ENCODE measurements around the gene DDHD1.
"Not testable (repeated sequence)": the region's sequence is repeated elsewhere in the genome, so short reads cannot be mapped to it uniquely, and the experiment has no call there.

The DDHD1 gene

DNA sequence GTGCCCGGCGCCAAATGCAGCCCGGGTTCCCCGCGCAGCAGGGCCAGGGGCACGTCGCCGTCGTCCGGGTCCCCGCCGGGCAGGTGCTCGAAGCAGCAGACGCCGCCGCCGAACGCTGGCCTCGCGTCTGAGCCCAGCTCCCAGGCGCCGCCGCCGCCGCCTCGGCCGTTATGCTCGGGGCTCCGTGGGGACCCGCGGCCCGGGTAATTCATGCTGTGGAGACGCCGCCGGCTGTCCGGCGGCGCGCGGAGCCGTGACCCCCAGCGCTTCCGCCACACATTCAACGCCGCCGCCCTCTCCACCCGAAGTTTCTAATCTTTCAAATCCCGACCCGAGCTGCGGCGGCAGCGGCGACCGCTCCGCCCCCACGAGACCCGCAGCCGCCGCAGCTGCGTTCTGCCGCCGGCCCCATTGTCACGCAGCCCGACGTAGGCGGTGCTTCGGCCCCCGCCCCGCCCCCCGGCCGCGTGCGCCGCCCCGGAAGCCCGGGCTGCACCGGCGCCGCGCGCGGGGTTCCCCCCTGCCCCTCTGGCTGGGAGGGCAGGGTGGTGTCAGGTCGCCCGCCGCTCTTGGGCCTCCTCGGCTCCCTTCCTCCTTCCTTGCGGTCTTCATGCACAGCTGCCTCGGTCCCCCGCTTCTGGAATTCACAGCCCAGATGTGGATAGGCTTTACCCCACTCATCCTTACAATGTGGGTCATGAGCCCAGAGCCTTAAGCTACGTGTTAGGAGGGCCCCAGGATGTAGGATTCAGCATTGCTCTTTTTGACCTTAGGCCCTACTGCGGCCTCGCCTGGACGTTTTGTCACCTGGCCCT lies at the start of gene DDHD1:
TSS of gene DDHD1 (minus strand) at position 437 of the 815 bp plus-strand sequence. CDS start at position 212, 225 bp downstream.
- DNase-seq, result peak; percentile 49

GRCh38 chr14:53195949-53196348 lies 42.8 kb upstream of the DDHD1 start:
- DNase-seq, result no peak

GRCh38 chr14:53193193-53193592 lies 40.1 kb upstream of the DDHD1 start:
- no peak for DNase-seq

DNA sequence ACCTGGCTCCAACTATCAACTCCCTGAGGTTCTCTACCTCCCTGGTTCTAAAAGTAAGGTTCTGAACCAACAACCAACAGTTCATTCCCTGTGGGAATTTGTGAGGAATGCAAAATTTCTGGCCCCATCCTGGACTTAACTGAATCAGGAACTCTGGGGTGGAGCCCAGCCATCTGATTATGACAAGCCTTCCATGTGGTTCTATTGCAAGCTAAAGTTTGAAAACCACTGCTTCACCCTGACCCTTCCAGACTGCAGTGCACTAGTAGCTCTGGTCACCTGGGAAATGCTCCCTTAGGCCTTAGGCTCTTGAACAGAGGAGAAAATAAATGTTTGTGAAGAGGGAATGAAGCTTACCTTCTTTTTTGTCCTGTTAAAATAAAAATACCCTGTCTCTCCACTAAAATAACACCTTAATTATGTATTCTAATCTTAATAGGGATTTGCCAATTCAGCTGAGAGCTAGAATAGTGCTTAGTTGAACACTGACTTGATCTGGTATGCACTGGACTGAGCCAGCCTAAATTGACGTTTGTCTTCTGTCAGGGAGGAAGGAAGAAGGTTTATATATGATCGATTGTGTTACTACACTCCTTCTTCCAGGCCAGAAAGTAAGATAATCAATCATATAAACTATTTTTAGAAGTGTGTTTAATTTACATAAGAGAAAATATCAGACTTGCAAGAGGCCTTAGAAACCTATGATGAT lies 39.1 kb upstream of the DDHD1 start:
- no peak for DNase-seq

DNA sequence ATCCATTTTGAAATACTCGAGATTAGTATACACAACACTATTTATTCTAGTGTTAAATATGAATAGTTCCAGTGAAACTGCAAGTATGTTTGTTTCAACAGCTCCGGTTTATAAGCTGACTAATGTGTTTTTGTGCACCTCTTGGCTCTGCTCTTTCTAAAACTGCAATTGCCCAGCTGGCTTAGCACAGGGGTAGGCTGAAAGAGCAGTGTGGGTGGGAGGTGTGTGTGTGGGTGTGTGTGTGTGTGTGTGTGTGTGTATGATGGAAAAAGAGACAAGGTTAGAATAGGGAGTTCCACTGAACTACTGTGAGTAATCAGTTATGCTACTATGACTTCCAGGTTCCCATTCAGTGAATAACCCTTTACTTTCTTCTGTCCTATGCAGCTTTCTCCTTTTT lies 37.8 kb upstream of the DDHD1 start:
- no peak for DNase-seq

- no peak for DNase-seq
These were observed 34.9 kb upstream of the DDHD1 start for GRCh38 chr14:53187921-53188463.

GRCh38 chr14:53186532-53186931 lies 33.4 kb upstream of the DDHD1 start:
- no peak for DNase-seq

DNA sequence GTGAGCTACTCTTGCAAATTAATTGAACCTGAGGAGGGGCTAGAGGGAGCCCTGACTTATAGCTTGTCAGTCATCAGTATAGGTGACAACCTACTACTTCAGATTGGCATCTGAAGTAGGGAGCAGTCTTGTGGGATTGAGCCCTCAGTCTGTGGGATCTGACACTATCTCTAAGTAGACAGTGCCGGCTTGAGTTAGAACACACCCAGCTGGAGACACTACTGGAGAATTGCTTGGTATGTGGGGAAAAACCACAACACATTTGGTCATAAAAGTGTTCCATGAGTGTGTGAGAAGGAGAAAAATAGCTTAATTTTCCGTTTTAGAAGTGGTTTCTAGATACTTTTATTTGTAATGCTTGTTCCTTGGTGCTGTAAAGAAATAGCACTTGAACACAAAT lies 30.5 kb upstream of the DDHD1 start:
- no peak for DNase-seq

DNA sequence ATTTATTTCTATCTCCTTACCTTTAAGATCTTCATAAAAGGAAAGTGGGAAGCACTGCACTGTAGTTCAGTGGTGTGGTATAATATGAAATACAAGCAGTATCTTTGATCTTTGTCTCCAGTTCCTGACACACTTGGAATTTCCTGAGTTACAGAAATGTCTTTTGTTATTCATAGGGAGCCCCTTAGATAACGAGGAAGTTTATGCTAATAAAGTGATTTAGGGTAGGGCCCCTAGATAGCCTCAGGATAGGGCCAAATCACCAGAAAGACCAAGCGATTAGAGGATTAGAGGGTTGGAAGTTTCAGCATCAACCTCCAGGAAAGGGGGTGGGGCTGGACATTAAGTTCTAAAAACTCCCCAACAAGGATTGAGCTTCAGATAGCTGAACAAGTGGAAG lies 29.9 kb upstream of the DDHD1 start:
- DNase-seq, result no peak

- DNase-seq, result not testable (repeated sequence)
These were observed 28.4 kb upstream of the DDHD1 start for GRCh38 chr14:53181463-53182081.

DNA sequence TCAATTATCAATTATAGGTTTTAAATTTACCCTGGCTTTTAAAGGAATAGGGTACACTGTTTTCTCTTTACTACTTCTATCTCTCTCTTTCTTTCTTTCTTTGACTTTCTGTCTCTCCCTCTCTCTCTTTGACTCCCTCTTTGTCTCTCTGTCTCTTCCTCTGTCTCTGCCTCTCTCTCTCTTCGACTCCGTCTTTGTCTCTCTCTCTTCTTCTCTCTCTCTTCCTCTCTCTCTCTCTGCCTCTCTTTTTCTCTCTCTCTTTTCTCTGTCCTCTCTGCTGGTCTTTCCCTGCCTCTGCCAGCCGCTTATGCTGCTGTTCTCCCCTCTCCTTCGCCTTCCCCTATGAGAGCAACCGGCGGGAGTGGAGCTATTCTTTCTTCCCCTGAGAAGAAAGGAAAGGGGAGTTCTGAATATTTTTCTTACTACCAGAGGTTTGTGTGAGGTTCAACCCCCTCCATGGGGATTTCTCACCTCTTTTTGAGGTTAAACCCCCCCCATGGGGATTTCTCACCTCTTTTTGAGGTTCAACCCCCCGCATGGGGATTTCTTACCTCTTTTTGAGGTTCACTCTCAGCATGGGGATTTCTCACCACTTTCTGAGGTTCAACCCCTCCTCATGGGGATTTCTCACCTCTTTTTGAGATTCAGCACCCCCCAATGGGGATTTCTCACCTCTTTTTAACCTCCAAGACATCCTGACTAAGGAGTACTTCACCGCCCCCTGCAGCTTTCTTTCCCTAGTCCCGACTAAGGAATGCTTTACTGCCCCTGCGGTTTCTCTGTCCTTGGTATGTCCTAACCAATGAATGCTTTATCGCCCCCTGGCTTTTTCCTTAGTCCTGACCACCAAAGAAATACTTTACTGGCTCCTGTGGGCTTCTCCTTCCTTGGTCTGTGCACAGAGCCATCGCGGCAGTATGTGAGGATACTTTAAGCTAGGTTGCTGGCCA lies 27.4 kb upstream of the DDHD1 start:
- DNase-seq, result no peak

DNA sequence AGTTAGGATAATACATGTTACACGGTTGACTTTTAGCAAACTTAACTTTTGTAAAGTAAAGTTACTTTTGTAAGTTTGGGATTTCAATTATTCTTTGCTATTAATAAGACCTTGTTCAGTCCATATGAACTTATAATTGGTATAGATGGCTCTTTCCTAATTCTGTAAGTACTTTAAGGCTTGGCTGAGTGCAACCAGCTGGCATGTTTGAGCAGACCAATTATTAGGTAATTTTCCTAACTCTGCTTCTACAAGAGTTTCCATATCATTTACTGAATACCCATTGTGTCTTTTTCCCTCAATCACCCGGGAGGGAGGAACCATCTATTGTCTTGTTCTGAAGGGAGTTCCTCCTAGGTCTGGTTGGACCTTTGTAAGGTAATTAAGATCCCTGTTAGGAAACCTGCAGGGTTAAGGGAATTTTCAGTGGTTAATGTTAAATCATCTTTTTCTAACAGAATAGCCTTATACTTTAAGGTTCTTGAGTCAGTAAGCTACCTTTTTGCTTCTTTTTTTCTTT lies 26.4 kb upstream of the DDHD1 start:
- DNase-seq, result not testable (repeated sequence)

- no peak for DNase-seq
These were observed 22.3 kb upstream of the DDHD1 start for GRCh38 chr14:53175375-53175774.

DNA sequence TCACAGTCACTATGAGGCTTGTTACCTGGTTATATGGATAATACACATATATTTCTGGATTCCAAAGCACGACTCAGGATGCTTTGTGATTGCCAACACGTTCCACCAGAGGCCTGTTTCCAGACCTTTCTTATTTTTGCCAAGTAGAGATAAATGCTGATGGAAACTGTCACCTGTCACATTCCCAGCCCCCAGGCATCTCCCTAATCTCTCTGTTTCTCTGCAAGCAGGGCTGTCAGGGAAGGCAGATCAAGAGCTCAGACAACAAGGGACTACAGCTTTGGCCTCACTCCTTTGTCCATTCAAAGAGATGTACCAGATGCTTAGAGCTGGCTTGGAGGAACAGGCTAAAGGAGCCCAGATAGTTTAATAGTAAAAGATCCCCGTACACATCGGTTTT lies 21.8 kb upstream of the DDHD1 start:
- no peak for DNase-seq

- DNase-seq, result no peak
These were observed 15.7 kb upstream of the DDHD1 start for GRCh38 chr14:53168786-53169185.

- no peak for DNase-seq
These were observed 14.6 kb upstream of the DDHD1 start for GRCh38 chr14:53167602-53168328.

DNA sequence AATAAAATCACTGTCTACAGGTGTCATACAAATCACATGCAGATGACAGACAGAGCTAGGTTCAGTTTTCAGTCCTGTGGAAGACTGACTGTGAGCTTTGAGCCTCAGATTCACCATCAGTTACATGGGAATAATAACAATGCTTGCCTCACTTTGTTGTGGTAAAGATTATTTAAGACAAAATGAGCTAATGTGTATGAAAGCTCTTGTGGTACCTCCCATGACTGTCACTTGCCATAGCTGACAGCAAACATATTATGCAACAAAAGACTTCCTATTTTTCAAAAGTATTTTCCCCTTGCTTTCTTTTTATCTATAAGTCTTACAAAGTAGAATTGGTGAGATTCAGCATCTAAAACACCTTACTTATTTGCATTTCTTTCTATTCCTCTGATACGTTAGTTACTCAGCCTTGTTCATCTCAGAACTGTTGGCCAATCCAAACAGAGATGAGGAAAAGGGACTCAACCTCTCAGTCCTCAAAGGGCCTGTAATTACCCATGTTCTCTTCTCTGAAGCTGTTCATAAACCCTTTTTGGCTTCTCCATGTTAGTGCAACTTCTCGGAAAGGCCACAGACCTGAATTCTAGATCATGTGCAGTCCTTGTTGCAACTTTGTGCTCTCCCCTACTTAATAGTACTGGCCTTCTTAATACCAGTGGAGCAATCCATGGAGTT lies 8.8 kb upstream of the DDHD1 start:
- DNase-seq, result no peak

DNA sequence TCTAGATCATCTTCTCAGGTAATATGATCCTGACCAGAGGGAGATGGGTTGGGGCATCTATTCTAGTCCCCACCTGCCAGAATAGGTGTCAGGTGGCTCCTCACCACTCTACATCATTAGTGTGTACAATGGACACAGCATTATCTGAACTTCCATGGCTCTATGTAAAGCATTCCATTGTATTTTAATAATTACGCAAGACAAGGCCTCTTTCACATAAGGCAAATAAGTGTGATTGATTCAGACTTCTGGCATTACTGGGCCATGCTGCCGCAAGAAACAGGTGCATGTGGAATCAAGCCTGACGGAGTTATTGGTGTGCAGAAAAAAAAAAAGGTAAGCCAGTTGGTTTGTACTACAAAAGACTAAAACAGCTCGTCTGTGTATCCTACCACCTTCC lies 3.1 kb upstream of the DDHD1 start:
- DNase-seq, result no peak

DNA sequence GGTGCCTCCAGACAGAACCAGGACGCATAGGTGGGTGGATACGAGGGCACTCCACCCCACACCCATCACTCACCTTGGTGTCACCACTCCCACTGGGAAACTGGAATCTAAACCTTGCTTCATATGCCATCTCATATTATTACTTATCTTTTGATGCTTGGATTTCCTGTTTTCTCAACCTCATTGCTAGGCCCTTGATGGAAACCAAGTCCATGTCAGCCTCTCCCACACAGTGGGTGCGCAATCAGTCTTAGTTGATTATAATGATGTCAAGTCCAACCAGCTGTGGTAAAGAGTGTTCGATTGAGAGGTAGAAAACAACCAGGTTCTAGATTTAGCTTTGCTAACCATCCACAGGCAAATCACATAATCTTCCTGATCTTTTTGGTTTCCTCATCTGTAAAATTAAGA lies 584 bp upstream of the DDHD1 start:
- no peak for DNase-seq

GRCh38 chr14:53152184-53152886 lies 788 bp downstream of the DDHD1 start:
- no peak for DNase-seq
